T-helper 17 cell (primary cell): Measurements from ENCODE around the gene ADAMTSL1. TPM values are rescaled to one million over a fixed set of nuclear protein-coding genes. Genes with fewer than 3 reads are reported as not detected.

Experiments used
- ATAC-seq: fragments of 150-1000 bp; cut with Tn5 transposase; 2 replicates; pipeline ENCODE4 v1.10.0; 2021; ENCODE audit warnings: mild to moderate bottlenecking, moderate library complexity
- DNase-seq, 3 donors: peaks; one replicate each; pipeline versions ENCODE4 v3.0.0 to v3.0.0-alpha.2; 2020 to 2021
- H3K9me3 ChIP-seq: one replicate; pipeline ENCODE4 v1.7.0; 2013; ENCODE audit warnings: low read length, mild to moderate bottlenecking; ENCODE audit not compliant: control insufficient read depth, poor library complexity, severe bottlenecking
- H3K27ac Mint-ChIP-seq: one replicate; pipeline ENCODE4 v1.8.0; 2022; ENCODE audit warnings: mild to moderate bottlenecking, moderate library complexity, mixed read lengths
- H3K27me3 Mint-ChIP-seq: one replicate; pipeline ENCODE4 v1.8.0; 2022; ENCODE audit warnings: mixed read lengths
- H3K36me3 Mint-ChIP-seq: one replicate; pipeline ENCODE4 v1.8.0; 2022; ENCODE audit warnings: low read depth, mixed read lengths
- H3K4me1 Mint-ChIP-seq: one replicate; pipeline ENCODE4 v1.8.0; 2022; ENCODE audit warnings: mild to moderate bottlenecking, mixed read lengths
- H3K4me3 Mint-ChIP-seq: one replicate; pipeline ENCODE4 v1.8.0; 2022; ENCODE audit warnings: mild to moderate bottlenecking, moderate library complexity, mixed read lengths
- total RNA-seq, 4 donors: library from RNA in 2 of 4; stranded (reverse) in 2 of 4; gene quantifications; one replicate each; pipeline ENCODE4 v1.2.3 and lab custom pipeline; 2022 to 2026

Gene ADAMTSL1
- total RNA-seq, 2 donors from 2014 or later: not detected

- no peaks in the 10 kb centered on the region for H3K4me1 Mint-ChIP-seq
- H3K27ac Mint-ChIP-seq: no peak overlapping the region
- peaks cover 7% of the 10 kb centered on the region for H3K27me3 Mint-ChIP-seq
- no peak for DNase-seq
- no peak for ATAC-seq
- H3K4me3 Mint-ChIP-seq: no peak overlapping the region
- no peaks in the 10 kb centered on the region for H3K9me3 ChIP-seq
- H3K36me3 Mint-ChIP-seq: no peaks in the 10 kb centered on the region
Measured at GRCh38 chr9:18658804-18659705, 185.1 kb downstream of the ADAMTSL1 start.

- H3K4me1 Mint-ChIP-seq: no peaks in the 10 kb centered on the region
- H3K27me3 Mint-ChIP-seq: peaks cover 3% of the 10 kb centered on the region
- DNase-seq (no peak), ATAC-seq (no peak)
- H3K36me3 Mint-ChIP-seq: no peaks in the 10 kb centered on the region
- no peak overlapping the region for H3K27ac Mint-ChIP-seq
- H3K4me3 Mint-ChIP-seq: no peak overlapping the region
- H3K9me3 ChIP-seq: no peaks in the 10 kb centered on the region
Measured at GRCh38 chr9:18660001-18660400, 186.0 kb downstream of the ADAMTSL1 start.

GRCh38 chr9:18662320-18662719 is 188.4 kb downstream of the ADAMTSL1 start:
- Mint-ChIP-seq H3K4me1 (no peaks in the 10 kb centered on the region), H3K27ac (no peak overlapping the region), H3K4me3 (no peak overlapping the region), H3K27me3 (no peaks in the 10 kb centered on the region), H3K36me3 (no peaks in the 10 kb centered on the region)
- ATAC-seq (no peak), DNase-seq (no peak)
- H3K9me3 ChIP-seq: no peaks in the 10 kb centered on the region

- H3K27ac Mint-ChIP-seq: no peak overlapping the region
- H3K4me1 Mint-ChIP-seq: no peaks in the 10 kb centered on the region
- H3K4me3 Mint-ChIP-seq: no peak overlapping the region
- no peaks in the 10 kb centered on the region for H3K9me3 ChIP-seq
- no peaks in the 10 kb centered on the region for H3K36me3 Mint-ChIP-seq
- no peak for ATAC-seq
- H3K27me3 Mint-ChIP-seq: peaks cover 12% of the 10 kb centered on the region
- DNase-seq: no peak
Measured at GRCh38 chr9:18665947-18666346, 192.0 kb downstream of the ADAMTSL1 start.

- peaks cover 12% of the 10 kb centered on the region for H3K27me3 Mint-ChIP-seq
- no peaks in the 10 kb centered on the region for H3K4me1 Mint-ChIP-seq
- H3K36me3 Mint-ChIP-seq: no peaks in the 10 kb centered on the region
- no peak overlapping the region for H3K4me3 Mint-ChIP-seq
- no peak overlapping the region for H3K27ac Mint-ChIP-seq
- H3K9me3 ChIP-seq: no peaks in the 10 kb centered on the region
- ATAC-seq (no peak), DNase-seq (no peak)
Measured at GRCh38 chr9:18666348-18666747, 192.4 kb downstream of the ADAMTSL1 start.

- H3K9me3 ChIP-seq: no peaks in the 10 kb centered on the region
- Mint-ChIP-seq H3K36me3 (no peaks in the 10 kb centered on the region), H3K27me3 (peaks cover 12% of the 10 kb centered on the region), H3K27ac (no peak overlapping the region), H3K4me3 (no peak overlapping the region), H3K4me1 (no peaks in the 10 kb centered on the region)
- DNase-seq: no peak
- no peak for ATAC-seq
Measured at GRCh38 chr9:18666986-18667772, 193.2 kb downstream of the ADAMTSL1 start.

GRCh38 chr9:18668944-18669343 is 195.0 kb downstream of the ADAMTSL1 start:
- H3K4me3 Mint-ChIP-seq: no peak overlapping the region
- H3K27ac Mint-ChIP-seq: no peak overlapping the region
- peaks cover 18% of the 10 kb centered on the region for H3K27me3 Mint-ChIP-seq
- no peaks in the 10 kb centered on the region for H3K9me3 ChIP-seq
- DNase-seq (no peak), ATAC-seq (no peak)
- no peaks in the 10 kb centered on the region for H3K4me1 Mint-ChIP-seq
- no peaks in the 10 kb centered on the region for H3K36me3 Mint-ChIP-seq

GRCh38 chr9:18672706-18673105 is 198.8 kb downstream of the ADAMTSL1 start:
- H3K36me3 Mint-ChIP-seq: no peaks in the 10 kb centered on the region
- H3K27ac Mint-ChIP-seq: no peak overlapping the region
- DNase-seq (no peak), ATAC-seq (no peak)
- no peaks in the 10 kb centered on the region for H3K4me1 Mint-ChIP-seq
- H3K27me3 Mint-ChIP-seq: peaks cover 18% of the 10 kb centered on the region
- no peak overlapping the region for H3K4me3 Mint-ChIP-seq
- H3K9me3 ChIP-seq: no peaks in the 10 kb centered on the region

GRCh38 chr9:18673179-18673578 is 199.2 kb downstream of the ADAMTSL1 start:
- no peaks in the 10 kb centered on the region for H3K9me3 ChIP-seq
- Mint-ChIP-seq H3K27ac (no peak overlapping the region), H3K36me3 (no peaks in the 10 kb centered on the region), H3K27me3 (peaks cover 18% of the 10 kb centered on the region), H3K4me1 (no peaks in the 10 kb centered on the region), H3K4me3 (no peak overlapping the region)
- DNase-seq (no peak), ATAC-seq (no peak)

- no peak overlapping the region for H3K4me3 Mint-ChIP-seq
- no peaks in the 10 kb centered on the region for H3K4me1 Mint-ChIP-seq
- no peaks in the 10 kb centered on the region for H3K36me3 Mint-ChIP-seq
- no peaks in the 10 kb centered on the region for H3K9me3 ChIP-seq
- peaks cover 9% of the 10 kb centered on the region for H3K27me3 Mint-ChIP-seq
- DNase-seq (no peak), ATAC-seq (no peak)
- no peak overlapping the region for H3K27ac Mint-ChIP-seq
Measured at GRCh38 chr9:18675332-18675731, 201.4 kb downstream of the ADAMTSL1 start.

- no peaks in the 10 kb centered on the region for H3K4me1 Mint-ChIP-seq
- no peaks in the 10 kb centered on the region for H3K9me3 ChIP-seq
- H3K27me3 Mint-ChIP-seq: peaks cover 13% of the 10 kb centered on the region
- no peaks in the 10 kb centered on the region for H3K36me3 Mint-ChIP-seq
- no peak for DNase-seq
- ATAC-seq: no peak
- H3K4me3 Mint-ChIP-seq: no peak overlapping the region
- no peak overlapping the region for H3K27ac Mint-ChIP-seq
Measured at GRCh38 chr9:18675973-18676372, 202.0 kb downstream of the ADAMTSL1 start.

GRCh38 chr9:18676525-18676924 is 202.6 kb downstream of the ADAMTSL1 start:
- ATAC-seq: no peak
- H3K27ac Mint-ChIP-seq: no peak overlapping the region
- H3K4me3 Mint-ChIP-seq: no peak overlapping the region
- no peaks in the 10 kb centered on the region for H3K36me3 Mint-ChIP-seq
- H3K9me3 ChIP-seq: no peaks in the 10 kb centered on the region
- H3K4me1 Mint-ChIP-seq: no peaks in the 10 kb centered on the region
- H3K27me3 Mint-ChIP-seq: peaks cover 13% of the 10 kb centered on the region
- no peak for DNase-seq

- no peaks in the 10 kb centered on the region for H3K36me3 Mint-ChIP-seq
- no peak for ATAC-seq
Measured at GRCh38 chr9:18678821-18679590, 205.1 kb downstream of the ADAMTSL1 start.

More at GRCh38 chr9:18678821-18679590, 205.1 kb downstream of the ADAMTSL1 start:
- Mint-ChIP-seq H3K4me3 (no peak overlapping the region), H3K4me1 (no peaks in the 10 kb centered on the region), H3K27me3 (peaks cover 7% of the 10 kb centered on the region), H3K27ac (no peak overlapping the region)
- no peaks in the 10 kb centered on the region for H3K9me3 ChIP-seq
- no peak for DNase-seq
